ENCODE results near the gene DPP3. TPM values are rescaled to one million over a fixed set of nuclear protein-coding genes. Genes with fewer than 3 reads are reported as not detected.
A peak's percentile ranks its signal among the peaks of the same experiment; 100 is the strongest.

The DPP3 gene
- total and polyA plus RNA-seq, 12 donors: 23.6 to 70.9 (median 33.5) TPM

GRCh38 chr11:66477263-66478201 lies 2.7 kb upstream of the DPP3 start:
- intact Hi-C loops (cut with DNase I): no loop called here
- WGBS, 4 donors: 85 to 87% (median 87%) methylated on average over 10 to 11 of the region's 11 CpGs
- no peak overlapping the region for H3K27ac ChIP-seq
- no peaks in the 10 kb centered on the region for H3K9me3 ChIP-seq (replicated peaks in 1 of 3)
- H3K4me3 ChIP-seq: no peak overlapping the region
- H3K4me1 ChIP-seq (replicated peaks in 1 of 2): peaks cover 8 to 16% of the 10 kb centered on the region in 2 donors
- DNase-seq: no peak
- no peaks in the 10 kb centered on the region for H3K27me3 ChIP-seq
- peaks cover 0 to 23% of the 10 kb centered on the region in 2 donors for H3K36me3 ChIP-seq (replicated peaks in 1 of 2)
- no peak for TF ChIP-seq POLR2A (IDR thresholded peaks at IDR 0.05)
- TF ChIP-seq, protein P1, sequence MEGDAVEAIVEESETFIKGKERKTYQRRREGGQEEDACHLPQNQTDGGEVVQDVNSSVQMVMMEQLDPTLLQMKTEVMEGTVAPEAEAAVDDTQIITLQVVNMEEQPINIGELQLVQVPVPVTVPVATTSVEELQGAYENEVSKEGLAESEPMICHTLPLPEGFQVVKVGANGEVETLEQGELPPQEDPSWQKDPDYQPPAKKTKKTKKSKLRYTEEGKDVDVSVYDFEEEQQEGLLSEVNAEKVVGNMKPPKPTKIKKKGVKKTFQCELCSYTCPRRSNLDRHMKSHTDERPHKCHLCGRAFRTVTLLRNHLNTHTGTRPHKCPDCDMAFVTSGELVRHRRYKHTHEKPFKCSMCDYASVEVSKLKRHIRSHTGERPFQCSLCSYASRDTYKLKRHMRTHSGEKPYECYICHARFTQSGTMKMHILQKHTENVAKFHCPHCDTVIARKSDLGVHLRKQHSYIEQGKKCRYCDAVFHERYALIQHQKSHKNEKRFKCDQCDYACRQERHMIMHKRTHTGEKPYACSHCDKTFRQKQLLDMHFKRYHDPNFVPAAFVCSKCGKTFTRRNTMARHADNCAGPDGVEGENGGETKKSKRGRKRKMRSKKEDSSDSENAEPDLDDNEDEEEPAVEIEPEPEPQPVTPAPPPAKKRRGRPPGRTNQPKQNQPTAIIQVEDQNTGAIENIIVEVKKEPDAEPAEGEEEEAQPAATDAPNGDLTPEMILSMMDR (IDR thresholded peaks at IDR 0.05): no peak

GRCh38 chr11:66478729-66479393 lies 1.4 kb upstream of the DPP3 start:
- H3K4me3 ChIP-seq: peak overlapping the region in 2 of 4 donors; percentile 53 to 89
- no peak for TF ChIP-seq POLR2A (IDR thresholded peaks at IDR 0.05)
- TF ChIP-seq, protein P1 (IDR thresholded peaks at IDR 0.05): peak; percentile 32 to 69 (median 62)
- peaks cover 0 to 10% of the 10 kb centered on the region in 2 donors for H3K36me3 ChIP-seq (replicated peaks in 1 of 2)
- H3K9me3 ChIP-seq (replicated peaks in 1 of 3): no peaks in the 10 kb centered on the region
- H3K27me3 ChIP-seq: no peaks in the 10 kb centered on the region
- intact Hi-C loops (cut with DNase I): no loop called here
- DNase-seq: no peak
- H3K27ac ChIP-seq: peak overlapping the region in 4 of 5 donors; percentile 93 to 98 (median 94)
- 47 to 70% (median 49%) methylated on average over 7 to 8 of the region's 8 CpGs for WGBS, 4 donors
- H3K4me1 ChIP-seq (replicated peaks in 1 of 2): peaks cover 8 to 16% of the 10 kb centered on the region in 2 donors

- intact Hi-C loops (cut with DNase I): loop anchor here in 1 of 2 donors (10.0 kb wide), 1 partner anchor 65 kb away; the partner anchor contains the start of genes ACTN3 and ZDHHC24
- peak in 6 of 7 donors; percentile 57 to 76 (median 66) for DNase-seq
- peak overlapping the region; percentile 70 to 98 (median 94) for H3K27ac ChIP-seq
- H3K36me3 ChIP-seq (replicated peaks in 1 of 2): peaks cover 0 to 13% of the 10 kb centered on the region in 2 donors
- H3K9me3 ChIP-seq (replicated peaks in 1 of 3): no peaks in the 10 kb centered on the region
- TF ChIP-seq, protein P1 (IDR thresholded peaks at IDR 0.05): no peak
- TF ChIP-seq POLR2A (IDR thresholded peaks at IDR 0.05): no peak
- H3K4me1 ChIP-seq (replicated peaks in 1 of 2): peaks cover 8 to 16% of the 10 kb centered on the region in 2 donors
- peak overlapping the region; percentile 53 to 89 (median 71) for H3K4me3 ChIP-seq
- H3K27me3 ChIP-seq: no peaks in the 10 kb centered on the region
- whole genome bisulfite sequencing, 4 donors: 0 to 2% (median 1%) methylated on average over 6 to 34 of the region's 34 CpGs
These were observed 679 bp upstream of the DPP3 start for GRCh38 chr11:66479394-66480116.

Measured in adrenal gland (tissue), 12 donors.